Transverse colon (tissue), 3 donors: Measurements from ENCODE around the gene CBFA2T2.
"Not testable (repeated sequence)": the region's sequence is repeated elsewhere in the genome, so short reads cannot be mapped to it uniquely, and the experiment has no call there.

Experiments
- POLR2A ChIP-seq: fragments of 450-650 bp; IDR thresholded peaks from one replicate; pipeline ENCODE4 v1.6.1; 2016; ENCODE audit warnings: antibody characterized with exemption, mild to moderate bottlenecking, moderate library complexity
- TF ChIP-seq, protein P1 (sequence below), 5 experiments: fragments of 200-600 bp in 3 of 5; fragments of 450-650 bp in 2 of 5; sonication (generic) in 3 of 5; IDR thresholded peaks; 1 replicate in 2 of 5; 2 replicates in 3 of 5; pipeline ENCODE4 v1.5.1; 2016 to 2017; ENCODE audit warnings: antibody characterized with exemption in 5 of 5, inconsistent platforms in 3 of 5, mild to moderate bottlenecking in 2 of 5, moderate library complexity in 1 of 5

GRCh38 chr20:33483186-33483585 lies 6.7 kb upstream of the CBFA2T2 start:
- TF ChIP-seq POLR2A: not testable (repeated sequence)
- TF ChIP-seq, protein P1, sequence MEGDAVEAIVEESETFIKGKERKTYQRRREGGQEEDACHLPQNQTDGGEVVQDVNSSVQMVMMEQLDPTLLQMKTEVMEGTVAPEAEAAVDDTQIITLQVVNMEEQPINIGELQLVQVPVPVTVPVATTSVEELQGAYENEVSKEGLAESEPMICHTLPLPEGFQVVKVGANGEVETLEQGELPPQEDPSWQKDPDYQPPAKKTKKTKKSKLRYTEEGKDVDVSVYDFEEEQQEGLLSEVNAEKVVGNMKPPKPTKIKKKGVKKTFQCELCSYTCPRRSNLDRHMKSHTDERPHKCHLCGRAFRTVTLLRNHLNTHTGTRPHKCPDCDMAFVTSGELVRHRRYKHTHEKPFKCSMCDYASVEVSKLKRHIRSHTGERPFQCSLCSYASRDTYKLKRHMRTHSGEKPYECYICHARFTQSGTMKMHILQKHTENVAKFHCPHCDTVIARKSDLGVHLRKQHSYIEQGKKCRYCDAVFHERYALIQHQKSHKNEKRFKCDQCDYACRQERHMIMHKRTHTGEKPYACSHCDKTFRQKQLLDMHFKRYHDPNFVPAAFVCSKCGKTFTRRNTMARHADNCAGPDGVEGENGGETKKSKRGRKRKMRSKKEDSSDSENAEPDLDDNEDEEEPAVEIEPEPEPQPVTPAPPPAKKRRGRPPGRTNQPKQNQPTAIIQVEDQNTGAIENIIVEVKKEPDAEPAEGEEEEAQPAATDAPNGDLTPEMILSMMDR (IDR thresholded peaks at IDR 0.05): not testable (repeated sequence)
